D341Med (cell line): Measurements from ENCODE around the gene TRIM43.
"Not testable (repeated sequence)": the region's sequence is repeated elsewhere in the genome, so short reads cannot be mapped to it uniquely, and the experiment has no call there.

Experiments used
- DNase-seq: peaks from one replicate; pipeline ENCODE4 v3.0.0; 2012; ENCODE audit warnings: low spot score

TRIM43 gene

DNA sequence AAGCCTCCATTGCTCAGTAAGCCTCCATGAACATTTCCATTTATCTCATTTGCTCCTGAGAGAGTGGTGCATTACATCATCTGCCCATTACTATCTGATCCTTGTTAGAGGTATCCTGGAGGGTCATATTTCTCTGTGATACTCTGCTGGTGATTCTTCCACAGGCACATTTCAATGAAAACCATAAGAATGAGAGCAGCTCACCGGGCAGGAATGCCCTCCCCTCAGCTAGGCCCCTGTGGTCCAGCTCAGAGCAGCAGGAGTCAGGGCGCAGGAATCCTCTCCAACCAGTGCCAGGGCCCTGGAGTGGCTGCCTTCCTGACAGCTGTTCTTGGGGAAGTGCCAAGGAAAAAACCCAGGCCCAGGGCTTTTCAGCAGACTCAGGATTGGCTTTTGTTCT lies 50.0 kb downstream of the TRIM43 start:
- DNase-seq: not testable (repeated sequence)

- not testable (repeated sequence) for DNase-seq
Observed at GRCh38 chr2:95642360-95642759, 50.6 kb downstream of the TRIM43 start.

DNA sequence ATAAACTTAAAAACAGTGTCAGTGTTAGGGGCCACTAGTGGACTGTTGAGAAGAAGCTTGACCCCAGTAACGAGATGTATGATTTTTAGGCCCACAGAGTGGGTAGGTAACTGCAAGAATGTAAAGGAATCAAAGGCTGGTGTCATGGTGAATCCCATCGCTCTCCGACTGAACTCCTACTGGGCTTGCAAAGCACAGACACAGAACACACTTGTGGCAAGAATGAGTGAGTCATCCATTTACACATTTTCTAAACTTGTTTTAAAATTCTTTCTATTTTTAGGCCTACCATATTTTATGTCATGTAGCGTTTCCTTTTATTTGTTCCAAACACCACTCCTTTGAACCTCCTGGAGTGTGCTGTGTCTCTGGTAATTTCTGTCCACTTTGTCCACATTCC lies 51.1 kb downstream of the TRIM43 start:
- DNase-seq: not testable (repeated sequence)

DNA sequence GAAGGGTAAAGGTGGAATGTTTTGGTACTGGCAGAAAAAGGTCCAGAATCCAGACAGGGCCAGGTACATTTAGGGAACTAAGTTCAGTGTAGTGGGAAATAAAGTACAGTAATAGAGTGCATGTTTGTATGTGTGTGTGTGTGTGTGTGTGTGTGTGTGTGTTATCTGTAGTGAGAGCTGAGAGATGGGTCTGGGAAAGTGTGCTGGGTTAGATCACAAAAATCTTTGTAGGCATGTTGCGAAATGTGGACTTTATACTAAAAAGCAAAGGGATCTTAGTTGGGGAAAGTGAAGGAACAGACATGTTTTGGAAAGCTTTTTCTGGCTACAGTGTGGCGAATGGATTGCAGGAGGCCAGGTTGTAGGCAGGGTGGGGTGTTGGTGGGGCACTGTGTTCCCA lies 53.5 kb downstream of the TRIM43 start:
- DNase-seq: not testable (repeated sequence)

DNA sequence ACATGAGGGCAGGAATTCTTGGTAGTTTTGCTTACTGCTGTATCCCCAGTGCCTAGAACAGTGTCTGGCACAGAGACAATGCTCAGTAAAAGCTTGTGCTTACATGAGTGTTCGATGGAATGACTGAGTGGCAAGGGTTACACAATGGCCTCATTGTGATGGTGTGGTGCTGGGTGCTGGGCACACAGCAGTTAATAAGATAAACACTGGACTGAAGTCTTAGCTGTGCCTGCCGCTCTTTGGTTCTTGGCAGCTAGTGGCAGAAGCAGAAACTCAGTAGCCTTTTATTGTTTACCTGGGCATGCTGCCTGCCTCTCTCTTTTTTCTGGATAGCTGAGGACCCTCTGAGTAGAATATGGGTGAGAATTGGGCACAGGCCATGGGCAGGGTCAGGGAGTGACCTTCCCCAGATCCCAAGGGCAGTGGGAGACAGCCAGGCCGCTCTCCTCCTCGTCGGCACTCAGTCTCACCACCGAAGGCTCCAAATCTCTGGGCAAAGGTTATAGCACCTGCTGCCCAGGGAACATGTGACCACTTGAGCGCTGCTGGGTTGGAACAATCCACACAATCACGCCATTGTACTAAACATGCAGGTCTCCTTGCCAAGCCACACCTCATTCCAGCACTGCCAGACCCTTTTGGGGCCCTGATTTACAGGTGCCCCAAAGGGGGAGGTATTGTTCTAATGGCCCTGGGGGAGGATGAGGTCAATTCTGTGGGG lies 54.6 kb downstream of the TRIM43 start:
- DNase-seq: not testable (repeated sequence)

DNA sequence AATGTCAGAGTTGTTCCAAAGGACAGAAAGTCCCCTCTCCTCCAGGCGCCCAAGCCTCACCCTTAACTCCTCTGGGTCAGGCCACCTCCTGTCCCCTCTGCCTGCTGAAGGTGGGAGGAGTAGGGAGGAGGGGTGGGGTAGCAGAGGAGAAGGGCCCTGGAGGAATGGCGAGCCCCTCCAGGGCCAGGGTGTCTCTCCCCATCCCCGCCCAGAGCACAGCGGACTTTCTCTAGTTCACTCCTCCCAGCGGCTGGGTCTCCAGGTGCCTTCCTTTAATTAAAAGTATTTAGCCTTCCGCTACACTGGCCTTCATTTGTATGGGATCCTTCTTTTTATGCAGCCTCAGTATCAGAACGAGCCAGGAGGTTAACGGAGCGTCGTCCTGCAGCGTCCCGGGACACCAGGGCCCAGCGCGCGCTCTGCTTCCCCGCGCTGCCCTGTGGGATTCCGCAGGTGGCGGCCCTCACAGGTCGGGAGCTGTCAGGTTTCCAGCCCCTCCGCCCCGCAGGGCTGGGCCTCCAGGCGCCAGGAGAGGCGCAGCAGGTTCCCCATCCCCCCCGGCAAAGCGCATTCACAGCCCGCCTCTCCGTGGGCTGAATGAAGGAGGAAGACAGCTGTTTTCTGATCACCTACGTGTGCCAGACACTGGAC lies 57.2 kb downstream of the TRIM43 start:
- not testable (repeated sequence) for DNase-seq
